Measurements from ENCODE around the gene RFX4.

- no peak for TF ChIP-seq EZH2 (IDR thresholded peaks at IDR 0.05; ENCODE audit: borderline replicate concordance, low read depth, low read length, poor library complexity, severe bottlenecking)
- TF ChIP-seq CTCF (conservative IDR thresholded peaks at IDR 0.05; ENCODE audit: low read depth, low read length): no peak
Measured at GRCh38 chr12:106696071-106696470, 113.3 kb downstream of the RFX4 start.

Data from A673 (cell line).